Chondrocyte (in vitro differentiated cells): ENCODE results near the gene NAA38. TPM values are rescaled to one million over a fixed set of nuclear protein-coding genes. Genes with fewer than 3 reads are reported as not detected.

Experiments used
- DNase-seq: peaks from one replicate; pipeline ENCODE4 v3.0.0; 2021; ENCODE audit warnings: mixed read lengths, low spot score
- H3K27ac Mint-ChIP-seq: one replicate; pipeline ENCODE4 v1.8.0; 2021; ENCODE audit warnings: mild to moderate bottlenecking, moderate library complexity, mixed read lengths; ENCODE audit not compliant: unreplicated experiment
- H3K27me3 Mint-ChIP-seq: 2 replicates; pipeline ENCODE4 v1.8.0; 2021; ENCODE audit warnings: low read depth, mixed read lengths
- H3K36me3 Mint-ChIP-seq: 2 replicates; pipeline ENCODE4 v1.8.0; 2021; ENCODE audit warnings: low read depth, mixed read lengths
- H3K4me1 Mint-ChIP-seq: 2 replicates; pipeline ENCODE4 v1.8.0; 2021; ENCODE audit warnings: low read depth, mild to moderate bottlenecking, mixed read lengths
- H3K4me3 Mint-ChIP-seq: one replicate; pipeline ENCODE4 v1.8.0; 2021; ENCODE audit warnings: mild to moderate bottlenecking, moderate library complexity, mixed read lengths; ENCODE audit not compliant: unreplicated experiment
- H3K9me3 Mint-ChIP-seq: 2 replicates; pipeline ENCODE4 v1.8.0; 2021; ENCODE audit warnings: low read depth, mixed read lengths
- CTCF ChIP-seq: fragments of 200-600 bp; sonication (generic); IDR thresholded peaks from 2 replicates; pipeline ENCODE4 v1.5.0; 2021; ENCODE audit warnings: antibody characterized with exemption, mild to moderate bottlenecking, moderate library complexity
- total RNA-seq: library from RNA; stranded (reverse); gene quantifications from 3 replicates; pipeline ENCODE4 v1.2.1, GENCODE V29; 2021

The NAA38 gene
- total RNA-seq, 1 donor from 2014 or later = 52.9 TPM

- Mint-ChIP-seq H3K36me3 (peaks cover 9% of the 10 kb centered on the region), H3K9me3 (no peaks in the 10 kb centered on the region), H3K4me1 (peaks cover 3% of the 10 kb centered on the region), H3K4me3 (no peak overlapping the region), H3K27ac (no peak overlapping the region), H3K27me3 (no peaks in the 10 kb centered on the region)
- no peak for TF ChIP-seq CTCF
- DNase-seq = no peak
Observed at GRCh38 chr17:7880076-7880868, 22.9 kb upstream of the NAA38 start.

GRCh38 chr17:7878234-7878633 lies 20.9 kb upstream of the NAA38 start:
- H3K9me3 Mint-ChIP-seq = no peaks in the 10 kb centered on the region
- no peak overlapping the region for H3K27ac Mint-ChIP-seq
- TF ChIP-seq CTCF = no peak
- H3K36me3 Mint-ChIP-seq = peaks cover 11% of the 10 kb centered on the region
- H3K27me3 Mint-ChIP-seq = no peaks in the 10 kb centered on the region
- H3K4me3 Mint-ChIP-seq = no peak overlapping the region
- no peaks in the 10 kb centered on the region for H3K4me1 Mint-ChIP-seq
- no peak for DNase-seq

- H3K9me3 Mint-ChIP-seq = no peaks in the 10 kb centered on the region
- no peak overlapping the region for H3K27ac Mint-ChIP-seq
- H3K4me3 Mint-ChIP-seq = no peak overlapping the region
- H3K27me3 Mint-ChIP-seq = no peaks in the 10 kb centered on the region
- H3K4me1 Mint-ChIP-seq = no peaks in the 10 kb centered on the region
- no peak for DNase-seq
- TF ChIP-seq CTCF = no peak
- peaks cover 11% of the 10 kb centered on the region for H3K36me3 Mint-ChIP-seq
Observed at GRCh38 chr17:7875804-7876370, 18.5 kb upstream of the NAA38 start.

GRCh38 chr17:7873051-7873450 lies 15.7 kb upstream of the NAA38 start:
- Mint-ChIP-seq H3K36me3 (peaks cover 13% of the 10 kb centered on the region), H3K4me3 (no peak overlapping the region), H3K27me3 (no peaks in the 10 kb centered on the region), H3K9me3 (no peaks in the 10 kb centered on the region), H3K27ac (no peak overlapping the region), H3K4me1 (no peaks in the 10 kb centered on the region)
- TF ChIP-seq CTCF = no peak
- DNase-seq = no peak

- Mint-ChIP-seq H3K4me1 (no peaks in the 10 kb centered on the region), H3K36me3 (peaks cover 10% of the 10 kb centered on the region), H3K27ac (no peak overlapping the region), H3K9me3 (no peaks in the 10 kb centered on the region), H3K27me3 (no peaks in the 10 kb centered on the region), H3K4me3 (no peak overlapping the region)
- no peak for TF ChIP-seq CTCF
- no peak for DNase-seq
Observed at GRCh38 chr17:7867881-7868329, 10.5 kb upstream of the NAA38 start.
